AG04450 (cell line): ENCODE measurements around the gene BHMT2. TPM values are rescaled to one million over a fixed set of nuclear protein-coding genes. Genes with fewer than 3 reads are reported as not detected.

ENCODE experiments used
- CTCF ChIA-PET: fragments of 300-600, 350-600 bp; formaldehyde crosslinking; extraction: SDS; loops from one replicate; lab custom pipeline; 2022; ENCODE audit warnings: antibody characterized with exemption, inconsistent platforms; lab: Charles Lee
- POLR2A ChIA-PET: fragments of 350-600 bp; formaldehyde crosslinking; extraction: SDS; loops from one replicate; lab custom pipeline; 2021; ENCODE audit warnings: antibody characterized with exemption, inconsistent platforms; lab: Yijun Ruan, JAX
- DNase-seq: peaks from one replicate; pipeline ENCODE4 v3.0.0-alpha.2; 2011; ENCODE audit warnings: low read depth, low spot score
- H3K27ac ChIP-seq: one replicate; pipeline ENCODE4 v1.5.1; 2012; ENCODE audit warnings: low read depth, low read length, control low read depth
- H3K27me3 ChIP-seq: one replicate; pipeline ENCODE4 v1.6.0; 2012; ENCODE audit warnings: low read length; ENCODE audit not compliant: control insufficient read depth, insufficient read depth
- H3K4me3 ChIP-seq: 2 replicates; pipeline ENCODE4 v1.5.1; 2011; ENCODE audit warnings: mild to moderate bottlenecking, low read depth, low read length, control low read depth
- H3K9me3 ChIP-seq: 2 replicates; pipeline ENCODE4 v1.5.1; 2012; ENCODE audit warnings: low read length; ENCODE audit not compliant: control insufficient read depth, insufficient read depth
- CTCF ChIP-seq: IDR thresholded peaks from 2 replicates; pipeline ENCODE4 v1.5.1; 2011; ENCODE audit warnings: low read depth, low read length, control low read depth, inconsistent platforms
- polyA plus RNA-seq: library from polyadenylated mRNA; depleted of rRNA; stranded (reverse); fragments of >200 nt; gene quantifications from 2 replicates; pipeline ENCODE4 v1.2.3, GENCODE V29; 2011

The BHMT2 gene
- polyA plus RNA-seq, 1 experiment: 9.6 TPM

GRCh38 chr5:79053321-79053720 lies 16.2 kb upstream of the BHMT2 start:
- no peak for TF ChIP-seq CTCF
- Histone ChIP-seq H3K9me3 (no peaks in the 10 kb centered on the region), H3K27me3 (no peaks in the 10 kb centered on the region), H3K4me3 (no peak overlapping the region), H3K27ac (no peak overlapping the region)
- ChIA-PET CTCF (no interaction called here), POLR2A (no interaction called here)
- DNase-seq: no peak

GRCh38 chr5:79055017-79055416 lies 14.6 kb upstream of the BHMT2 start:
- no peak overlapping the region for H3K27ac ChIP-seq

GRCh38 chr5:79056847-79057246 lies 12.7 kb upstream of the BHMT2 start:
- DNase-seq: no peak
- Histone ChIP-seq H3K27ac (no peak overlapping the region), H3K9me3 (no peaks in the 10 kb centered on the region), H3K27me3 (no peaks in the 10 kb centered on the region), H3K4me3 (no peak overlapping the region)
- ChIA-PET CTCF (interaction anchor here (0.8 kb wide), 1 partner anchor 31 kb away, joined by 3 read pairs; no protein-coding TSS in a partner anchor), POLR2A (no interaction called here)
- TF ChIP-seq CTCF: no peak

More at GRCh38 chr5:79055017-79055416, 14.6 kb upstream of the BHMT2 start:
- ChIA-PET POLR2A (no interaction called here), CTCF (no interaction called here)
- DNase-seq: no peak
- Histone ChIP-seq H3K9me3 (no peaks in the 10 kb centered on the region), H3K4me3 (no peak overlapping the region), H3K27me3 (no peaks in the 10 kb centered on the region)
- TF ChIP-seq CTCF: no peak

- POLR2A ChIA-PET: no interaction called here
Observed at GRCh38 chr5:79059674-79060073, 9.9 kb upstream of the BHMT2 start.

GRCh38 chr5:79062436-79062835 lies 7.1 kb upstream of the BHMT2 start:
- H3K27me3 ChIP-seq: no peaks in the 10 kb centered on the region
- TF ChIP-seq CTCF: no peak
- no peak overlapping the region for H3K27ac ChIP-seq
- no peak for DNase-seq
- H3K9me3 ChIP-seq: no peaks in the 10 kb centered on the region
- ChIA-PET POLR2A (no interaction called here), CTCF (interaction anchor here (1.4 to 1.8 kb wide), 2 partner anchors 20 to 38 kb away, joined by 3 to 13 read pairs; no protein-coding TSS in a partner anchor)
- H3K4me3 ChIP-seq: no peak overlapping the region

More at GRCh38 chr5:79059674-79060073, 9.9 kb upstream of the BHMT2 start:
- Histone ChIP-seq H3K4me3 (no peak overlapping the region), H3K27me3 (no peaks in the 10 kb centered on the region), H3K9me3 (no peaks in the 10 kb centered on the region), H3K27ac (no peak overlapping the region)
- no peak for DNase-seq
- CTCF ChIA-PET: interaction anchor here (1.7 to 2.5 kb wide), 2 partner anchors 35 to 73 kb away, joined by 10 to 11 read pairs; no protein-coding TSS in a partner anchor
- TF ChIP-seq CTCF: no peak
